Skeletal muscle tissue (tissue), 4 donors: ENCODE results near the gene DDX41. TPM values are rescaled to one million over a fixed set of nuclear protein-coding genes. Genes with fewer than 3 reads are reported as not detected.
A peak's percentile ranks its signal among the peaks of the same experiment; 100 is the strongest.

Source experiments
- H3K27ac ChIP-seq: one replicate; pipeline ENCODE4 v1.7.0; 2013; ENCODE audit warnings: mild to moderate bottlenecking, low read depth, low read length, inconsistent platforms
- H3K27me3 ChIP-seq, 3 donors: one replicate each; pipeline ENCODE4 v1.7.0; 2013; ENCODE audit warnings: low read length in 3 of 3; ENCODE audit not compliant: control insufficient read depth in 3 of 3, insufficient read depth in 3 of 3
- H3K36me3 ChIP-seq, 3 donors: one replicate each; pipeline ENCODE4 v1.7.0; 2013; ENCODE audit warnings: low read length in 3 of 3; ENCODE audit not compliant: control insufficient read depth in 3 of 3, insufficient read depth in 3 of 3
- H3K4me1 ChIP-seq, 3 donors: one replicate each; pipeline ENCODE4 v1.7.0; 2013; ENCODE audit warnings: low read length in 3 of 3, mild to moderate bottlenecking in 3 of 3; ENCODE audit not compliant: control insufficient read depth in 3 of 3, insufficient read depth in 3 of 3
- H3K4me3 ChIP-seq, 3 donors: one replicate each; pipeline ENCODE4 v1.7.0; 2013; ENCODE audit warnings: low read length in 3 of 3
- H3K9ac ChIP-seq, 3 donors: one replicate each; pipeline ENCODE4 v1.7.0; 2013; ENCODE audit warnings: low read length in 3 of 3, mild to moderate bottlenecking in 3 of 3, moderate library complexity in 2 of 3, low read depth in 1 of 3
- H3K9me3 ChIP-seq, 3 donors: one replicate each; pipeline ENCODE4 v1.7.0; 2013; ENCODE audit warnings: low read length in 3 of 3; ENCODE audit not compliant: control insufficient read depth in 3 of 3
- total RNA-seq: library from RNA; depleted of rRNA; stranded (reverse); fragments of >200 nt; gene quantifications from one replicate; pipeline ENCODE4 v1.2.3, GENCODE V29; 2014
- donor health status: Osteomylitis.

The DDX41 gene
- total RNA-seq, 1 donor from 2014 or later = 33.9 TPM

DNA sequence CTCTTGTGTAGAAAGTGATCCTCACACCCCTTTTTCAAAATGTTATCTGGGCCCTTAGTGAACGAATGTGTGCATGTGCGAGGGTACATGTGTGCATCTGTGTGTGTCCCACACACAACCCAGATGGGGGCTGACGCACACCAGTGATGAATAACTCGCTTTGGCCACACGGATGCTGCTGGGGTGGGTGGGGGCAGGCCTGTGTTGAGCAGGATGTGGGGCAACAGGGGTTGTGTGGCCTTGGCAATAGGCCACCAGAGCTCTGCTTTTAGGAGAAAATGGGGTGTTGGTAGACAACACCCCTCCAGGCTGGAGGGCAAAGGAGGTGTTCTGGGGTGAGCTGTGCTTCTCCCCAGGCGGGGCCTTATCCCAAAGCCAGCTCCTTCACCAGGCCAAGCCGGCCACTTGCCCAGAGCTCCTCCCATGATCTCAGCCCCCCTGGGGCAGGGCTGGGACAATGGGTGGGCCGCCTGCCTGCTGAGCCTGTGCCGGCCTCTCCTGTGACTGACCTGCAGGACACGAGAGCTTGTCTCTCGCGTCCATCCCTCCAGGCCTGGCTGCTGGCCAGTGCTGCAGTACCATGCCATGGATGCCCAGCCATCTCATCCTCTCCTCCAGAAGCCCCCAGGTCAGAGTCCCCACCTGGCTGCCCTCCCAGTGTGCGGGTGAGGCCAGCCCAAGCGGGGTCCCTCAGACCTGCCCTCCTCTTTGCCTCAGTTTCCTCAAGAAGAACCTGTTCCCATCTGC is 45.0 kb downstream of the DDX41 start:
- no peaks in the 10 kb centered on the region for H3K9me3 ChIP-seq
- peaks cover 29 to 39% (median 34%) of the 10 kb centered on the region in 3 donors for H3K4me1 ChIP-seq
- peaks cover 0 to 3% (median 2%) of the 10 kb centered on the region in 3 donors for H3K36me3 ChIP-seq
- H3K9ac ChIP-seq = peak overlapping the region in 2 of 3 donors; percentile 56 to 72
- H3K27ac ChIP-seq = peak overlapping the region; percentile 47
- H3K27me3 ChIP-seq = peaks cover 0 to 6% (median 0%) of the 10 kb centered on the region in 3 donors
- H3K4me3 ChIP-seq = peak overlapping the region; percentile 59 to 66 (median 59)

DNA sequence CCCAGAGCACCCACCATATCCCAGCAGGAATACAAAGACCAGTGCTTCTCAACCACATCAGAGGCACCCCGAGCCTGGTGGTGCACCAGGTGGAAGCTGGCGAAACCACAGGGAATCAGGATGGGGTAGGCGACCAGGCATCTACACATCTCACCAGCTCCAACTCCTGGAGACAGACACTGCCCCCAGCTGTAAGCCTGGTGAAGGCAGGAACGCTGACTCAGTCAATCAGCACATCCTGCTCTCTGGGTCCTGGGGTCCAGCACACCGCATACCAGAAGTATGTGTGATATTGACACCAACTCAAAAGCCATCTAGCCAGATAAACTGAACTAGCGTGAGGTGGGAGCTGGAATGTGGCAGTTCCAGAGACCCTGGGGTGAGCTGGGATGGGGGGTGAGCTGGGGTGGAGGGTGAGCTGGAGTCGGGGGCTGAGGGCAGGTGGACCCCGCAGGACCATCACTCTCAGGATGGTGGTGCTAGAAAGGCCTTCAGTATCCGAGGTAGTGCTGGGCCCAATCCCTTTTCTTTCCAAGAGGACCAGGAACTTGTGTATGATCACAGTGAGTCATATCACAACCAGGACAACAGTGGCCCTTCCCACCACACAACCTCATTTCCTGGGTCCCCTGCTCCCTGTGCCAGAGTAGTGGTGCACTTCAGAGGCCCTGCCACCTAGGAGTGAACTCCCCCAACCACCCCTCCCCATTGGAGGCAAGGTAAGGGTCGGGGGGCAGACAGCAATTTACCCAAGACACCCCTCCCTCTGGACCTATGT is 45.8 kb downstream of the DDX41 start:
- Histone ChIP-seq H3K4me3 (peak overlapping the region in 1 of 3 donors; percentile 59), H3K9ac (peak overlapping the region in 1 of 3 donors; percentile 57), H3K4me1 (peaks cover 29 to 39% (median 34%) of the 10 kb centered on the region in 3 donors), H3K27ac (no peak overlapping the region), H3K27me3 (peaks cover 0 to 6% (median 0%) of the 10 kb centered on the region in 3 donors), H3K9me3 (no peaks in the 10 kb centered on the region), H3K36me3 (peaks cover 4 to 11% (median 8%) of the 10 kb centered on the region in 3 donors)

DNA sequence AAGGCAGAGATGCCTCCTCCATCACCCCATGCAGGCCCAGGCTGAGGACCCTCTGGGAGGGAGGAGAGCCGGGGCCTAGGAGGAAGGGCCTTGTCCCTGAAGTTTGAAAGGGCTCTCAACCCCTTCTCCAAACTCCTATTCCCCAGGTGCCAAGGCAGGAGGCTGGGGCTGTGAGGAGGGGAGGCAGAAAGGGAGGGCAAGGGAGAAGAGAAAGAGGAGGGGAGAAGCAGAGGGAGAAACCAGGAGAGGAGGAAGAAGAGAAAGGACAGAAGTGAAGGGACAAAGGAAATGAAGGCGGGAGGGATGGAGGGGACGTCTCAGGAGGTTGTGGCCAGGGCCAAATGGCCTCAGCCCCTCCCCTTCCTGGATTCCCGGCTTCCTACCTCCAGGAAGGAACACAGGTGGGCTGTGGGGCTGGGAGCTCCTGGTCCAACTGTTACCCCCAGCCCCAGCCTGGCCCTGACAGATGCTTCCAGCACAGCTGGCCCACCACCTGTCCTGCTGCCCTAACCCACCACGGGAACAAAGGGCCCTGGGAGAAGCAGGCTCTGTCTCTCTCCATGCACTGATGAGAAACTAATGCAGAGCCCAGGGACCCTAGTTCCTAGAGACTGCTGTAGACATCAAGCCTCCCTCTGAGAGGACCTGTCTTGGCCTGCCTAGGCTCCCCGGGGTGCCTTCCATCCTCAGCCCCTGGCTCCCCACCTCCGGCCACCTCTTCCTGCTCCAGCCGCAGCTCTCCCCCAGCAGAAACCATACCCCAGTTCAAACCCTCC is 46.8 kb downstream of the DDX41 start:
- Histone ChIP-seq H3K4me1 (peaks cover 29 to 37% (median 34%) of the 10 kb centered on the region in 3 donors), H3K36me3 (peaks cover 6 to 15% (median 14%) of the 10 kb centered on the region in 3 donors), H3K9me3 (no peaks in the 10 kb centered on the region), H3K4me3 (no peak overlapping the region), H3K27me3 (peaks cover 0 to 6% (median 0%) of the 10 kb centered on the region in 3 donors), H3K27ac (no peak overlapping the region), H3K9ac (peak overlapping the region in 2 of 3 donors; percentile 23 to 57)

DNA sequence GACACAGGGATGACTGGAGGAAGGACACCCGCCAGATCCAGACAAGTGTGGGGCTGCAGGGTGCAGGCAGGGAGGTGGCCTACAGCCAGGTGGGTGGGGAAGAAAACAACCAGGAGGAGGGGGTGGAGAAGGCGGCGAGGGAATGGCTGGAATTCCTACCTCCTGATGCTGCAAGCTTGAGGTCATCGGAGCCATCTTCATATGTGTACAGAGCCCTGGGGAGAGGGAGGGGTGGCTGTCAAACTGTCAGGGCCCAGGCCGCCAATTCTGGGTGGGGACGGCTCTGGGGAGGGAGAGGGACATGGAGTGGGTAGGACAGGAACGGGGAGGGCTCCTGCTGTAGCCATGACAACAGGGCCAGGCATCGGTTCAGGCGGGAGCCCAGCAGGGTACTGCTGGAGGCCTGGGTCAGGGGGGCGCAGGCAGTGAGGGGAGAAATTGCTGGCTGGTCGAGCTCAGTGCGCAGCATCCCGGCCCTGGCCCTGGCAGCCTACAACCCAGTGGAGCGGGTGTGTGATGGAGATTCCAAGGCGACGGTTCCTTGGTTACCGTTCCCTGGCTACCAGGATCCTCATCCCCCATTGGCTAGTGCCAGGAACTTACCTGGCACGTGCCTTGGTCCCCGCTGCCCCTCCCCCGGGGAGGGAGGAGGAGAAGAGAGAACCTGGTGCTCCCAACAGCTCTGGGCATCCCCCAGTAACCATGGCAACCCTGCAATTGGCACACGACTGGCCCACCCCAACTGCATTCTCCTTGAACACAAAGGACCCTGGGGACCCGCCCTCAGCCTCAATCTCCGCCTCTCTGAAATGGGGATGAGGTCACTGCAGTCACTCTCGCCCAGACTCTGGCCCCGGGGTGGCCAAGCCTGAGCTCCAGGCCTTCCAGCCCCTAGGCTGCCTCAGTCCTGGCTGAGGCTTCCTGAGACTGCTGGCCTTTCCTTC is 47.8 kb downstream of the DDX41 start:
- no peaks in the 10 kb centered on the region for H3K9me3 ChIP-seq
- H3K27me3 ChIP-seq = peaks cover 0 to under 1% (median 0%) of the 10 kb centered on the region in 3 donors
- H3K27ac ChIP-seq = no peak overlapping the region
- peaks cover 26 to 36% (median 34%) of the 10 kb centered on the region in 3 donors for H3K4me1 ChIP-seq
- no peak overlapping the region for H3K4me3 ChIP-seq
- H3K9ac ChIP-seq = no peak overlapping the region
- peaks cover 6 to 15% (median 14%) of the 10 kb centered on the region in 3 donors for H3K36me3 ChIP-seq

DNA sequence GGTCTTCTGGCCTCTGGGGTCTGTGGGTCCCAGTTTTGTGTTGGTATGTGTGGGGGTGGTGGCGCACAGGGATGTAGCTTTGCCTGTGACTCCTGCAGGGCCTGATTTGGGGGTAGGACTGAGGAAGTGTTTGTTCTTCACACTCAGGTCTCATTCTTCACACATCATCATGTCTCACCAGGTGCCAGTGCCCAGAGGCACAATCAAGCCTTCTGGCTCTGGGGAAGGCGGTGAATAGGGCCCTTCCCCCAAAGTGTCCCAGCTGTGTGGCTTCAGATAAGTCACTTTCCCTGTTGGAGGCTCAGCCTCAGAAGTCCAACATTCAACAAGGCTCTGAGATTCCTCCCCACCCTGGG is 48.5 kb downstream of the DDX41 start:
- Histone ChIP-seq H3K9ac (no peak overlapping the region), H3K36me3 (peaks cover 6 to 15% (median 14%) of the 10 kb centered on the region in 3 donors)

DNA sequence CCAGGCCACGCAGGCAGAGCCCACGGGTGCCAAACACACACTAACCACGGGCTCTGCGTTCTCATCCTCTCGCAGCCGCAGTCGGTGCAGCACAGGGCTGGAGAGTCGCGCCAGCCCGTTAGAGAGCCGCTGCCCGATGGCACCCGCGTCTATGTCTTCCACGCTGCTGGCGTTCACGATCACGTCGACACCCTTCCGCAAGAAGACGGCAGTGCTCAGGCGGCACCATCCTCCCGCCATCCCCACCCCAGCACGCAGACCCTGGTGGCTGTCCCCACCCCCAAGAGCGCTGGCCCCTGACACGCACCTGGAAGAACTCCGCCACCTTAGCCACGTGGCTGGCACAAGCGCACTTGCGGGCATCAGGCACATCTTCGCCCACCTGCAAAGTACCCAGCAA is 49.3 kb downstream of the DDX41 start:
- H3K4me1 ChIP-seq = peaks cover 24 to 34% (median 31%) of the 10 kb centered on the region in 3 donors
- H3K4me3 ChIP-seq = no peak overlapping the region
- peaks cover 6 to 15% (median 14%) of the 10 kb centered on the region in 3 donors for H3K36me3 ChIP-seq
- no peak overlapping the region for H3K9ac ChIP-seq
- H3K27ac ChIP-seq = no peak overlapping the region
- H3K27me3 ChIP-seq = no peaks in the 10 kb centered on the region
- H3K9me3 ChIP-seq = no peaks in the 10 kb centered on the region

More for the DNA sequence above, 48.5 kb downstream of the DDX41 start:
- Histone ChIP-seq H3K9me3 (no peaks in the 10 kb centered on the region), H3K27ac (no peak overlapping the region), H3K27me3 (no peaks in the 10 kb centered on the region), H3K4me3 (no peak overlapping the region), H3K4me1 (peaks cover 24 to 35% (median 34%) of the 10 kb centered on the region in 3 donors)

DNA sequence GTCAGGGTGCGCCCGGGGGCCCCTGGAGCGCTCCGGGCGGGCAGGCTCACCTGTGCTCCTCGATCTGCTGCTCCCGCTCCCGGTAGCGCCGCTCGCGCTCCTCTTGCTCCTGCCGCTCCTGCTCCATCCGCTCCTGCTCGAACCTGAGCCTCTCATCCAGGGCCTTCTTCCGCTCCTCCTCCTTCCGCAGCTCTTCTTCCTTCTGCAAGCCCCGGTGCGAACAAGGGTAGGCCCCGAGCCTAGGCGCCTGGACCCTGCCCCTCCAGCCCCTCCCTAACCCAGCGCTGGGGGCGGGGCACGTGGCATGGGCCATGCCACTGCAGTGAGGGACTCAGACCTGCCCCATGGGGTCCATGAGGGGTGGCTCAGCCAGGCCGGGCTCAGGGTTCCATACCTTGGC is 49.9 kb downstream of the DDX41 start:
- H3K36me3 ChIP-seq = peaks cover 6 to 15% (median 14%) of the 10 kb centered on the region in 3 donors
- no peaks in the 10 kb centered on the region for H3K27me3 ChIP-seq
- H3K4me1 ChIP-seq = peaks cover 20 to 29% (median 25%) of the 10 kb centered on the region in 3 donors
- no peaks in the 10 kb centered on the region for H3K9me3 ChIP-seq
- H3K9ac ChIP-seq = no peak overlapping the region
- H3K4me3 ChIP-seq = no peak overlapping the region
- H3K27ac ChIP-seq = no peak overlapping the region

DNA sequence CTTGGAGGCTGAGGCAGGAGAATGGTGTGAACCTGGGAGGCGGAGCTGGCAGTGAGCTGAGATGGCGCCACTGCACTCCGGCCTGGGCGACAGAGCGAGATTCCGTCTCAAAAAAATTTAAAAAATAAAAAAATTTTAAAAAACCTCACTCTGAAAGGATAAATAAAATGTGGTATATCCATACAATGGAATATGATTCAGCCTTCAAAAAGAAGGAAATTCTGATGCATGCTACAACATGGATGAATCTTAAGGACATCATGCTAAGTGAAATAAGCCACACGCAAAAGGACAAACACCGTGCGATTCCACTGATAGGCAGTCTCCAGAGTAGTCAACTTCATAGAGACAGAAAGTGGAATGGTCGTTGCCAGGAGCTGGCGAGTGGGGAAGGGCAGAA is 51.7 kb downstream of the DDX41 start:
- no peak overlapping the region for H3K27ac ChIP-seq
- H3K9ac ChIP-seq = no peak overlapping the region
- H3K4me3 ChIP-seq = no peak overlapping the region
- peaks cover 10 to 15% (median 14%) of the 10 kb centered on the region in 3 donors for H3K36me3 ChIP-seq
- H3K9me3 ChIP-seq = no peaks in the 10 kb centered on the region
- H3K4me1 ChIP-seq = peaks cover 7 to 13% (median 7%) of the 10 kb centered on the region in 3 donors
- H3K27me3 ChIP-seq = no peaks in the 10 kb centered on the region
